Pons (tissue), 1 donor: Measurements from ENCODE around the gene FUBP3.
"Not testable (repeated sequence)": the region's sequence is repeated elsewhere in the genome, so short reads cannot be mapped to it uniquely, and the experiment has no call there.

ENCODE experiments used
- DNase-seq: peaks from one replicate; pipeline ENCODE4 v3.0.0-alpha.2; 2016; ENCODE audit warnings: low spot score

FUBP3 gene

DNA sequence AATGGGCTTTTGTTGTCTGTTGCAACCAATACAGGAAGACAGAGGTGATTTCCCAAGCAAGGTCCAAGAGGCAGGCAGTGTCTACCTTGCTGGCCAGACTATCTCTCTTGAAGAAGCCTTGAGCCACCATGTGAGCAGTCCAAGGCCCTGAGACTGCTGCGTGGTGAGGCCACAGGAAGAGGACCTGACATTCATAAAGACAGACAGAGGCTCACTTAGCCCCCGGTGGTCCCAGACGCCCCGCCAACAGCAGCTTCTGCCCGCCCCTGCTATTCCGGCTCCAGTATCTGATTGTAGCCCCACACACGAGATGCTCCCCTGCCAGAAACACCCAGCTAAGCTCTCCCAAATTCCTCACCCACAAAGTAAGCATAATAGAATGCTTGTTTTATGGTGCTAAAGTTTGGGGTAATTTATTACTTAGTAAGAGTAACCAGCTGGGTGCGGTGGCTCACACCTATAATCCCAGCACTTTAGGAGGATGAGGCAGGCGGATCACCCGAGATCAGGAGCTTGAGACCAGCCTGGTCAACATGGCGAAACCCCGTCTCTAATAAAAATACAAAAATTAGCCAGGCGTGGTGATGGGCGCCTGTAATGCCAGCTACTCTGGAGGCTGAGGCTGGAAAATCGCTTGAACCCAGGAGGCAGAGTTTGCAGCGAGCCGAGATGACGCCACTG, 22.8 kb upstream of the FUBP3 start:
- no peak for DNase-seq

DNA sequence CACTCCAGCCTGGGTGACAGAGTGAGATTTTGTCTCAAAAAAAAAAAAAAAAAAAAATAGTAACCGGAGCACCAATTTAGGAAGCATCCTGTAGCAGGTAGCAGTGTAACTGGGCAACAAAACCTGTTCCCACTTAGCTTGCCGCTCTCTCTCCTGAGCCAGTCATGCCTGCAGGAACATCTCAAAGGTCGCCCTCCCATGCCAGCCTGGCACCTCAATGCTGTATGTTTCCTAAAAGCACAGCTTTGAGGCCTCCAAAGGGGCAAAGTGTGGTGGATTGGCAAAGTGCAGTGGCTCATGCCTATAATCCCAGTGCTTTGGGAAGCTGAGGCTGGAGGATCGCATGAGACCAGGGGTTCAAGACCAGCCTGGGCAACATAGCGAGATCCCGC, 22.3 kb upstream of the FUBP3 start:
- no peak for DNase-seq

DNA sequence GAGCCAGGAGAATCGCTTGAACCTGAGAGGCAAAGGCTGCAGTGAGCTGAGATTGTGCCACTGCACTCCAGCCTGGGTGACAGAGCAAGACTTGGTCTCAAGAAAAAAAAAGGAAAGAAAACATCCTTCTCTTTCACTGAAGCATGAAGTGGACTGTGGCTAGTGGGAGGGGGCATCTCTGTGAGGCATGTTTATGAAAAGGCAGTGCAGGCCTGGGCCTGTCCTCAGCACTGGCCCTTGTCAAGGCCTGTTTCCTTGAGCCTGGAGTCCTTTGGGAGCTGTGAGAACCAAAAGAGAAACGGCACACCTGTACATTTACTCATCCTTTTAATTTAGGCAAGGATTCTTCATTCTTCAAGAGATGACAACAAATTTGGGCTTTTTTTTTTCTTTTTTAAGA, 18.3 kb upstream of the FUBP3 start:
- DNase-seq: no peak

DNA sequence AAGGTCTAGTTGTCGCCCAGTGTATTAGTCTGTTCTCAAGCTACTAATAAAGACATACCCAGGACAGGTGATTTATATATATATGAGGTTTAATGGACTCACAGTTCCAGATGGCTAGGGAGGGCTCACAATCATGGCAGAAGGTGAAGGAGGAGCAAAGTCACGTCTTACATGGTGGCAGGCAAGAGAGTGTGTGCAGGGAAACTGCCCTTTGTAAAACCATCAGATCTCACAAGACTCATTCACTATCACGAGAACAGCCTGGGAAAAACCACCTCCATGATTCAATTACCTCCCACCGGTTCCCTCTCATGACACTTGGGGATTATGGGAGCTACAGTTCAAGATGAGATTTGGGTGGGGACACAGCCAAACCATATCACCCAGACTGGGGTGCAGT, 16.9 kb upstream of the FUBP3 start:
- not testable (repeated sequence) for DNase-seq

DNA sequence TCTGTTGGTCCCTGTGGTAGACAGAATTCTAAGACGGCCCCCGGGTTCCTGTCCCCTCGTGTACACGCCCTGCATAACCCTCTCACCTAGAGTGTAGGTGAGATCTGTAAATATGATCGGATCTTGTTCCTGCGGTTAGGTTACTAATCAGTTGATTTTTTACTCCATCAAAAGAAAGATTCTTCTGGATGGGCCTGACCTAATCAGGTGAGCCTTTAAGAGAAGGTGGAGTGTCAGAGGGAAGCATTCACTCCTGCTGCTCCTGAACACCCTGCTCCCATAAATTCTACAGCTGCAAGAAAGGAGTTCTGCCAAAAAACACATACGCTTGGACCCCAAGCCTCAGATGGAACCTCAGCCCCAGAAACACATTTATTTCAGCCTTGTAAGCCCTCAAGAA, 15.6 kb upstream of the FUBP3 start:
- no peak for DNase-seq

DNA sequence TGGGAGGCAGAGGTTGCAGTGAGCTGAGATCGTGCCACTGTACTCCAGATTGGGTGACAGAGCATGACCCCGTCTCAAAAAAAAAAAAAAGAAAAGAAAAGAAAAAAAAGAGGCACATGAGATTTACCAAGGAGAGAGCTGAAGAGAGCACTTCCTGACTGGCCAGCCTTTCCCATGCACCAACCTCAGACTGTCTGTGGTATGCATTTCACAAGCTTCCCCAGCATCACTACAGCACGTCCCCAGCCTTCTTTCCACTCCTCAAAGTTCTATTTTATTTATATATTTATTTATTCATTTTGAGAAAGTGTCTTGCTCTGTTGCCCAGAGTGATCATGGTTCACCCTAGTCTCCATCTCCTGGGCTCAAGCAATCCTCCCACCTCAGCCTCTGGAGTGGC, 13.6 kb upstream of the FUBP3 start:
- no peak for DNase-seq

DNA sequence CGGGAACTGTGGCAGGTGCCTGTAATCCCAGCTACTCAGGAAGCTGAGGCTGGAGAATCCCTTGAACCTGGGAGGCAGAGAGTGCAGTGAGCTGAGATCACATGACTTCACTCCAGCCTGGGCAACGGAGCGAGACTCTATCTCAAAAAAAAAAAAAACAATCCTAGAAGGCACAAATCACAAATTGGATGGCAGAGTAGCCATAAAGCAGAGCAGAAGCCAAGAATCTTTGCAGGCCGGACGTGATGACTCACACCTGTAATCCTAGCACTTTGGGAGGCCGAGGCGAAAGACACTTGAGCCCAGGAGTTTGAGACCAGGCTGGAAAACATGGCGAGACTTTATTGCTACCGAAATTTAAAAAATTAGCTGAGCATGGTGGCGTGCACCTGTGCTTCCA, 9.2 kb upstream of the FUBP3 start:
- DNase-seq: no peak

DNA sequence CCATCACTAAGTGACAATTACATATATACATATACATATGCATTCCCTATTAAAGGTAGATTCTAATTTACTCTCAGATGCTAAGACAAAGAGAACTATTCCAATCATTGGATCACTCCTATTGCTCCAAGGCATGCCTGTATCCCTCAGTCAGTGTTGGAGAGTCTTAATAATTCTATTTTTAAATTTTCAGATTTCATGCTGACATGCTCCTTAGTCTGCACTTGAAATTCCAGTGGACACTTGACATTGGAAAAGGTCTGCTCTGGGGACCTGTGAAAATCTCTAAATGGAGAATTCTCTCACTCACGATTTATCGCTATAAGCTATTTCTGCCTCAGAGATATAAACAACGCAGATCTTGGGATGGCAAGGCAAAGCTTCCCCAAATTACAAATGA, 3.9 kb upstream of the FUBP3 start:
- no peak for DNase-seq

DNA sequence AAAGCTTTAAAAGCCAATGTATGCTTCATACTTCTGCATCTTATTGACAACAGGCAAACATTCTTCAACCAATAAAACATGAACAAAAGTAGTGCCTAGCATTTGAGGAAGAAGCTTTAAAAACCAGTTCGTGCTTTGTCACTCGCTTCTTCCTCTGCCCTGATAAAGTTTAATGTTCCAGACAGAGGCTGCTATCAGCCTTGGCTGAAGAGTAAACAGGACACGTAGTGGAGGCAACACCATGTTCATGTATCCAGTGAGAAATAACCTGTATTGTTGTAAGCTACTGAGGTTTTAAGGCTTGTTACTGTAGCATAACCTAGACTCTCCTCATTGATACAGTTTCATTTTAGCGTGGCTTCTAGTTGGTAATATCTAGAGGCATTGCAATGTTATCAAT, 3.2 kb upstream of the FUBP3 start:
- DNase-seq: no peak

DNA sequence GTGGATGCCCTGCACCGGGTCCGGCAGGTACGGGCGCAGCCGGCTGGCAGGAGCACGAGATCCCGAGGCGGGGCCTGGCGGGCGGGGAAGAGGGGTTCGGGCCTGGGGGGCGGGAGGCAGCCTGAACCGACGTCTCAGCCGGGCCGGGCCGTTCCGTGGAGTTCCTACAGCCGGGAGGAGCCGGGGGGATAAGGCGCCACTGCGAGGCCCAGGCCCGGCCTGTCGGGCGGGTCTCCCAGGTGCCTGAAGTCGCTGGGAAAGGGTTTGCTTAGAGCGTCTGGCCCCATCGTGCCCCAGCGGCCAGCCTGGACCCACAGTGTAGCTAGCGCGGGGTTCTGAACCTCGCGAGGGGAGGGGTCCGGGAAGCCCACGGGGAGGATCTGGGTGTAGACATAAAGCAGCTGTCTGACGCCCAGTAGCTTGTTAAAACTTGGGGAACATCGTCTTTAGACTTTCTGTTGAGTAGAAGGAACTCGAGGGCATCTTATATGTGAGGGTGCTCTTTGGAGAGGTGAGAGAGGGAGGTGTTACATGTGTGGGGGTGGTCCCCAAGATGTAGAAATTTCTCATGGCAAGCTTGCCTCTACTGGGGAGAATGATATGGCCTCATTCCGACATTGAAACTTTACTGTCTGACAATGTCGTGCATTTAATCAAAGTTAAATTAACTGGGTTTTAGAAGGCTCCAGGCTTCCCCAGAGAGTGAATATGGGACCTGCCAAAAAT, 524 bp downstream of the FUBP3 start:
- no peak for DNase-seq

DNA sequence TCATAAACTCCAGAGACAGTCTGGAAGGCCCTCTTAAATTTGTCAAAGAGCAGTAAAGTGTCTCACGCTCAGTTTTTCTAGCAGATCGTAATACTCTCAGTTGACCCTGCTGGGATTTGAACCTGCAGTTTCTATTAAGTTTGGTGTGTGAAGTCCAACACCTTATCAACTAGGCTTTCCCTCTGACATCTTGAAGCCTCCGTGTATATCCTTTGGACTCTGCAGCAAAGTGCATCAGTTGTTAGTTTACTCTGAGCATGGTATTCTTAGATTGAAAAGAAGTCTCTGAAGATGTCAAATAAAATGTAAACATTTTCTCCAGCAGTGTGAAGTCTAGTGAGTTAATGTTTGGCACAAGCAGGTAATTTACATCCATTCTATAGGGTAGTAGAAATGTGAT, 2.4 kb downstream of the FUBP3 start:
- DNase-seq: no peak

DNA sequence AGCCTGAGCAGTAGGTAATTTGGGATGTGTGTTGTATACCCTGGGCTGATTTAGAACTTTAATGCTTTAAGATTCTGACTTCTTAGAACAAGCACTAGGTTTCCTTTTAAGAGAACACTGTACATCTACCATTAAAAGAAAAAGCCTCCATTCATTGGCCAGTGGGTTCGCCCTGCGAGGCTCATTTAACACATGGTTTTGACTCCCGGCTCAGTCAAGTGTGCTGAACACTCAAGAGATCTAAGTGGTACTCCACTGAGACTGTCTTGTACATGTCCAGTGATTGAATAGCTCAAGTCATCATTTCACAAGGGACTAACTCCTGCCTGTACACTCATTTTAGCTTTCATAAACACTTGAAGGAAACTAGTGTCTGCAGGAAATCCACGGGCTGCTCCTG, 3.9 kb downstream of the FUBP3 start:
- no peak for DNase-seq

DNA sequence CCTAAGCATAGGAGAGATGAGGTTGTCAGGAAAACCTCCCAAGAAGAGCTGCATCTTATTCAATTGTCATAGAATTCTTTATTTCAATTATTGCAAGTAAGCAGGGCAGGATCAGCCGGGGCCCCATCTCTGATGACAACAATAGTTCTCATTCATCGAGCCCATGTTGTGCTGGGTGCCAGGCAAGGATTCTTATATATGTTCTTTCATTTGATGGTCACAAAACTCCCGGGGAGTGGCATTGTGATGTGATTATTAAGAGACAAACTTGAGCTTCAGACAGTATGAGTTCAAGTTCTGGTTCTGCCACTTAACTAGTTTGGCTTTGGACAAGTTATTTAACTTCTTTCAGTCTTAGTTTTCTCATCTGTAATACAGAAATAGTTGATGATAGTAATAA, 8.5 kb downstream of the FUBP3 start:
- peak; percentile 63 for DNase-seq

DNA sequence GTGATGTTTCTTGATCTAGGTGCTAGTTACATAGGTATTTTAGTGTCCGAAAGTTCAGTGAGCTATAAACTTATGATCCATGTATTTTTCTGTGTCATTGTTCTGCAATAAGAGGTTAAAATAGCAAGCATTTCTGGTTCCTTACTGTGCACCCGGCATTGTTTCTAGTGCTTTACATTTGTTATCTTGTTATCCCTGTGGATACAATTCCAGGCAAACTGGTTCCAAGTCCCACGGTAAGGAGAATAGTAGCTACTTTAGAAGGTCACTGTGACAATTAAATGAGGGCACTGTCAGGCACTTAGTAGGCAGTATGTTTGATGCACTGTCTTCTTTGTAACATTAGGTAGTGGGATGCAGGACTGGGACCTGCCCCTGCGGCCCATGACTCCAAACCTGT, 9.0 kb downstream of the FUBP3 start:
- DNase-seq: no peak

DNA sequence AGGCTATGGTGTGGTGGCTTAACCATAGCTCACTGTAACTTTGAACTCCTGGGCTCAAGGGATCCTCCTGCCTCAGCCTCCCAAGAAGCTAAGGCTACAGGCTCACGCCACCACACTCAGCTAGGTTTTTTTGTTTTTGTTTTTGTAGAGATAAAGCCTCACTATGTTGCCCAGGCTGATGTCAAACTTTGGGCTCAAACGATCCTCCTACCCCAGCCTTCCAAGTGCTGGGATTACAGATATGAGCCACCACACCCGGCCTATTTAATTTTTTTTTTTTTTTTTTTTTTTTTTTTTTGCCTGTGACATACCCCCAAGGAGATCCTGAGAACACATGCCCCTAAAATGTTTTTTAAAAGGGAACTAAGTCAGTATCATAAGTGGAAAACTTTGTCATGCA, 10.4 kb downstream of the FUBP3 start:
- DNase-seq: no peak

DNA sequence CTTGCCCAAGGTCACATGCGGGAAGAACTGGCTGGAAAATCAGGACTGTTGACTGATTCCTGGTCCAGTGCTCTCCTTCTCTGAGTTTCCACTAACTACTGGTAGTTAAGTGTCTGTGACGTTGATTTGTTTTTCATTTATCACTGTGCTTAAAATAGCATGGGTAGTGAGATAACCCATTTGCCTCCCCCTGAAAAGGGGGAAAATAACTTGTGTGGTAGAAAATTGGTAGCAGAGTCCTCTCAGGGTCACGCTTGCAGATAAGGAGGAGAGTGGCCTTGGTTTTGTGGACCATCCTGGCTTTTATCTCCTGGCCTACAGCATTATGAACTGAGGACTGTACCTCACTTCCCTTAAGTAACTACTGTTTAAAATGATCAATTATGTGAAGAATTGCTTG, 10.9 kb downstream of the FUBP3 start:
- DNase-seq: no peak

DNA sequence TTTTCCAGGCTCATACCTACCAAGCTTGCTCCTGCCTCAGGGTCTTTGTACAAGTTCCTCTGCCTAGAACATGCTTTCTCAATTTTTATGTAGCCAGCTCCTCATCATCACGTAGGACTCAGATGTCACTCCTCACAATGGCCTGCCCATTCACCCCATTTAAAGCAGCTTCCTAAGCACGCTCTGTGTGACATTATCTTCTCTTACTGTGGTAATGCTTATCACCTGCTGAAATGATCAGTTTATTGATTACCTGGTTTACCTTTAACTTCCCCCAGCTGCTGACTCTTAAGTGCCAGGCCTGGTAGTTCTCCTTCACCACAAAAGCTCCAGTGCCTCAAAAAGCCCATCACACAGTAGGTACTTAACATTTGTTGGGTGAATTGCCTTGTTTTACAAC, 13.6 kb downstream of the FUBP3 start:
- DNase-seq: no peak

DNA sequence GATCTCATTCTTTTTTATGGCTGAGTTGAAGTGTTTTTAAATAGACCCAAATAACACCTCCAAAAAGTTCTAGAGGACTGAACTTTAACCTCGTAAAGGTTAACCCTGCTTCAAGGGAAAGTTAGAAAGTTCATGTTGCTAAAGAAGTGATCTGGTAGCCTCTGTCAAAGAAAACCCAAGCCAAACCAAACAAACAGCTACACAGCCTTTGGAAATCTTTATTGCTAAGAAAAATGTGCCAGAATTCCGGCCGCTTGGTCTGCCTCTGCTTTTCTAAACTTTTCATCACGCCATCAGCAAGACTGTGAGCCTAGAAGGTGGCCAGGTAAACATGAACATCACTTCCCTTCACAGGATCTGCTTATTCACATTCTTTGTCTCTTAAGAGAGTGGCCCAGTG, 17.9 kb downstream of the FUBP3 start:
- no peak for DNase-seq

DNA sequence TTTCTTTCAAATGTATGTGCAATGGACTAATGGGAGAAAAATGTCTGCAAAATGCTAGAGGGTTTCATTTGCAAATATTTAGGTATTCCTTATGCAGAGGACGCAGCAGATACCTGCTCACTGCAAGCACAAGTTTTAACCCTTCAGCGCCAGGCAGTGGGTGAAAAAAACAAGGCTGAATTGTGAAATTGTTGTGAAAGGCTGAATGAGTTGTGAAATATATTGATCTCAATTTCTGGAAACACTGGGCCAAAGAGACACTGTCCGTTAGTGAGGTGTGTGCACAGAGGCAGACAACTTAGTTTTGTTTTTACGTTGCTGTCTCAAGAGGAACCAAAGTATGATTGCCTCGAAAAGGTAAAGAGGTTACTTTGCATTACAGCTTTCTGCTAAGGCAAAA, 18.8 kb downstream of the FUBP3 start:
- DNase-seq: no peak

DNA sequence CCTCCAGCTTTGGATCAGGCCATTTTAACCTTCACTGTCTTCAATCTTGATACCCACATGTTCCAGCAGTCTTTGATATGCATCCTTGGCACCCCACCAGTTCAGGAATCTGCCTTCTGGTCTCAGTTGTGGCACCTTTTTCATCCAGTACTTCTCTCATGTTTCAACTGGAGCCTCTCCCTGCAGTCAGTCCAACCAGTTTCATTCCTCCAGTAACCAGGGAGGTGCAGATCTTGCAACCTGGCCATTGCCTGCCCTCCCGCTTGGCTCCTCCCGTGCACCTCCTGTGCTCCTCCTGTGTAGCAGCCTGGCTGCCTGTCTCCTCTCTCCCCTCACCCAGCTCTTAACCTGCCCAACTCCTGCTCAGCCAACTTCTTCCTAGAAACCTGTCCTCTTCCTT, 20.2 kb downstream of the FUBP3 start:
- no peak for DNase-seq

DNA sequence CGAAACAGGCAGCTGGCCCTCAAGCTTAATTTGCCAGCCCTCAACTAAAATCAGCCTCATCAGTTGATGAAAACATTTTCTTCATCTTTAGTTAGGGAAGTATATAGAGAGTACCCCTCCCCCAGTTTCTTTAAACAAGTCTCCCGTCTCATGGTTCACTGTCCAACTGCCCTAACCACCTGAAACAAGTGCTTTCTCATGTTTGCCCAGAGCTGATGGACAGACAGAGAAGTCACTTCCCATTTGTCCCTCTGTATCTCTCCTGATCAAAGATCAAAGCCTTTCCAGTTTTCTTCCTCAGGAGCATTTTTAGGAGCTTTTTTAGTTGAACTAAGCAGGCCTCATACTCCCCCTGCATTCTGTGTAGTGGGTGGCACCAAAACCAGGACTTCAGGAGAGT, 21.7 kb downstream of the FUBP3 start:
- DNase-seq: no peak

DNA sequence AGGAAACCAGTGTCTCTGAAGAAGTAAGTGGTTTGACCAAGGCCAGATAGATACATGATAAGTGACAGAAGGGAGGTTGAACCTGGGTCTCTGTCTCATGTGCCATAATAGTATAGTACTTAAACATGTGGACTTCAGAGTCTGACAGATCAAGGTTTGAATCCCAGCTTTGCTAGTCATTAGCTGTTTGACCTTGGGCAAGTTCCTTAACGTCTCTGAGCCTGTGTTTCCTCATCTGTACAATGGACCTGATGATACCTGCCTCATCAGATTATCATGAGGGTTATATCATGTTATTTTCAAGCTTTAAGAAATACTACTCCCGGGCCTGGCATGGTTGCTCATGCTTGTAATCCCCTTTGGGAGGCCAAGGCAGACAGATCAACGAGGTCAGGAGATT, 24.9 kb downstream of the FUBP3 start:
- no peak for DNase-seq

DNA sequence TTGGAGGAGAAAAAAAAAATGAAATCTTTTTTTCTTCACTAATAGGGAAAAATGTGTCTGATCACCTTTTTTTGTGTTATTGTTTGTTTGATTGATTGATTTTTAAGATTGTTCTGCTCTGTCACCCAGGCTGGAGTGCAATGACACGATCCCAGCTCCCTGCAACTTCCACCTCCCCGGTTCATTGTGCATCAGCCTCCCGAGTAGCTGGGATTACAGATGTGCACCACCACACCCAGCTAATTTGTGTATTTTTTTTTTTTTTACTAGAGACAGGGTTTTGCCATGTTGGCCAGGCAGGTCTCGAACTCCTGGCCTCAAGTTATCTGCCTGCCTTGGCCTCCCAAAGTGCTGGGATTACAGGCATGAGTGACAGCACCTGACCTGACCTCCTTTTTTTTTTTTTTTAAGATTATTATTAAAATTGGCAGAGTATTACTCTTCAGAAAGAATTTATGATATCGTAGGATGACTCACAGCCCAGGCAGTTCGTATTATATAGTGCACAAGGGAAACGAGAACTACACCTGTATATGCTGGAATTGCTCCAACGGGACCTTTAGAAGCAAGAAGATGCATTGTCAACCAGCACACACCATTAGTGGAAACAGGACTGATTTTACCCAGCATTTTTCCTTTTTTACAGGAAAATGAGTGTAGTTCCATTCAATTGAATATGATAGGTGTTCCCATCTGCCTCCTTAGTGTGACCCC, 27.7 kb downstream of the FUBP3 start:
- DNase-seq: no peak
